Fibroblast of lung (primary cell): Measurements from ENCODE around the gene DPPA5. TPM values are rescaled to one million over a fixed set of nuclear protein-coding genes. Genes with fewer than 3 reads are reported as not detected.
"Not testable (repeated sequence)": the region's sequence is repeated elsewhere in the genome, so short reads cannot be mapped to it uniquely, and the experiment has no call there.

Experiments
- DNase-seq, 2 donors: peaks; one replicate each; pipeline versions ENCODE4 v3.0.0 to v3.0.0-alpha.2; 2010; ENCODE audit warnings: low read depth in 2 of 2
- H2AFZ ChIP-seq: 2 replicates; pipeline ENCODE4 v1.5.1; 2012; ENCODE audit warnings: low read length, control low read depth, inconsistent platforms
- H3K27ac ChIP-seq: 2 replicates; pipeline ENCODE4 v1.5.1; 2011; ENCODE audit warnings: low read length, control low read depth; ENCODE audit not compliant: insufficient read depth
- H3K27me3 ChIP-seq: 2 replicates; pipeline ENCODE4 v1.5.1; 2011; ENCODE audit warnings: mild to moderate bottlenecking, low read length; ENCODE audit not compliant: control insufficient read depth, insufficient read depth
- H3K36me3 ChIP-seq: 2 replicates; pipeline ENCODE4 v1.5.1; 2011; ENCODE audit warnings: low read length; ENCODE audit not compliant: control insufficient read depth, insufficient read depth
- H3K4me1 ChIP-seq: 2 replicates; pipeline ENCODE4 v1.5.1; 2011; ENCODE audit warnings: low read length; ENCODE audit not compliant: control insufficient read depth, insufficient read depth; ENCODE audit errors: extremely low read depth
- H3K4me2 ChIP-seq: 2 replicates; pipeline ENCODE4 v1.5.1; 2011; ENCODE audit warnings: low read length, control low read depth; ENCODE audit not compliant: insufficient read depth; ENCODE audit errors: extremely low read depth
- H3K4me3 ChIP-seq, 4 experiments: fragments of 200-600 bp in 1 of 4; sonication (generic) in 1 of 4; replicated peaks in 1 of 4; 2 replicates each; pipeline ENCODE4 v1.5.1; 2011 to 2016; ENCODE audit warnings: low read length in 4 of 4, low read depth in 3 of 4, mild to moderate bottlenecking in 3 of 4, control low read depth in 2 of 4, inconsistent platforms in 1 of 4, mixed read lengths in 1 of 4; ENCODE audit not compliant: insufficient read depth in 1 of 4; ENCODE audit errors: control extremely low read depth in 1 of 4
- H3K79me2 ChIP-seq: 2 replicates; pipeline ENCODE4 v1.5.1; 2012; ENCODE audit warnings: mild to moderate bottlenecking, low read length, inconsistent platforms; ENCODE audit not compliant: control insufficient read depth, insufficient read depth
- H3K9ac ChIP-seq: 2 replicates; pipeline ENCODE4 v1.5.1; 2011; ENCODE audit warnings: mild to moderate bottlenecking, low read length, control low read depth; ENCODE audit not compliant: insufficient read depth
- H3K9me3 ChIP-seq: 2 replicates; pipeline ENCODE4 v1.5.1; 2012; ENCODE audit warnings: low read depth, low read length; ENCODE audit not compliant: control insufficient read depth, insufficient read depth
- H4K20me1 ChIP-seq: 2 replicates; pipeline ENCODE4 v1.5.1; 2011; ENCODE audit warnings: low read length; ENCODE audit not compliant: control insufficient read depth, insufficient read depth; ENCODE audit errors: extremely low read depth
- EZH2 ChIP-seq: IDR thresholded peaks from 2 replicates; pipeline ENCODE4 v1.5.1; 2012; ENCODE audit warnings: low read length, control low read depth, mild to moderate bottlenecking; ENCODE audit errors: missing control alignments
- polyA plus RNA-seq, 2 donors: library from polyadenylated mRNA; depleted of rRNA in 1 of 2; stranded (reverse) in 1 of 2; unstranded in 1 of 2; fragments of >200 nt; gene quantifications; 2 replicates each; pipeline ENCODE4 v1.2.1, GENCODE V29; 2011 to 2012; ENCODE audit warnings: missing spikeins in 1 of 2
- total RNA-seq: library from RNA; depleted of rRNA; stranded (reverse); fragments of >200 nt; gene quantifications from 2 replicates; pipeline ENCODE4 v1.2.1, GENCODE V29; 2014
- TF ChIP-seq, protein P1 (sequence below), 2 donors: IDR thresholded peaks in 1 of 2; conservative IDR thresholded peaks in 1 of 2; 1 replicate in 1 of 2; 2 replicates in 1 of 2; pipeline ENCODE4 v1.5.1; 2011 to 2012; ENCODE audit warnings: low read length in 2 of 2, control low read depth in 1 of 2, inconsistent platforms in 1 of 2, low read depth in 1 of 2, mild to moderate bottlenecking in 1 of 2

Gene DPPA5
- total and polyA plus RNA-seq, 2 donors (not counting 1 experiment from before 2014, with no cell fraction given) = not detected

DNA sequence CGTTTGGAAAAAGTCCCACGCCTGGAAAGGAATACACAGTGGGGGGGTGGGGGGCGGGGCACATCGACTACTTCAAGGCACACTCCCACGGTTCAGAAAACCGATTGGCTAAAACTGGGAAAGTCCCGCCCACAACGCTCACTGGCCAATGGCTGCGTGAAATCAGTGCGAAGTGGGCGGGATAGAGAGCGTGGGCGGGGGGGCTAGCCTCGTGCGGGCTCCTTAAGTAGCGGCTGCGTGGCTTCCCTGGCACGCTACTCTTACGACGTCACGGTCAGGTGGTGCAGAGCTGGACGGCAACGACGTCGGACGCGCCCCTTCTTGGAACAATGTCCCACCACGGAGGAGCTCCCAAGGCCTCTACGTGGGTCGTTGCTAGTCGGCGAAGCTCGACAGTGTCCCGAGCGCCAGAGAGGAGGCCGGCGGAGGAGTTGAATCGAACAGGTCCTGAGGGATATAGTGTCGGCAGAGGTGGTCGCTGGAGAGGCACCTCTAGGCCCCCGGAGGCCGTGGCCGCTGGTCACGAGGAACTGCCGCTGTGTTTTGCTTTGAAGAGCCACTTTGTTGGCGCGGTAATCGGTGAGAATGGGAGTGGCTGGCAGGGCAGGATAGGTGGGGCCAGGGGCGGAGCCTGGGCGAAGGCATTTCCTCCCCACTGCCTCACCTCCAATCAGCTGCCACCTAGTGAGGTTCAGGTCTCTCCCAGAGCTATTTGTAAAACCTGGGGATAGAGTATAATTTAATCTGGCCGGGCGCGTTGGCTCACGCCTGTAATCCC is 40.7 kb upstream of the DPPA5 start, which contains the start of gene DDX43:
TSS of gene DDX43 (plus strand) at position 252 of the 778 bp plus-strand sequence. CDS start at position 330, 78 bp downstream.
- H3K27me3 ChIP-seq = no peaks in the 10 kb centered on the region
- TF ChIP-seq EZH2 = no peak
- TF ChIP-seq, protein P1, sequence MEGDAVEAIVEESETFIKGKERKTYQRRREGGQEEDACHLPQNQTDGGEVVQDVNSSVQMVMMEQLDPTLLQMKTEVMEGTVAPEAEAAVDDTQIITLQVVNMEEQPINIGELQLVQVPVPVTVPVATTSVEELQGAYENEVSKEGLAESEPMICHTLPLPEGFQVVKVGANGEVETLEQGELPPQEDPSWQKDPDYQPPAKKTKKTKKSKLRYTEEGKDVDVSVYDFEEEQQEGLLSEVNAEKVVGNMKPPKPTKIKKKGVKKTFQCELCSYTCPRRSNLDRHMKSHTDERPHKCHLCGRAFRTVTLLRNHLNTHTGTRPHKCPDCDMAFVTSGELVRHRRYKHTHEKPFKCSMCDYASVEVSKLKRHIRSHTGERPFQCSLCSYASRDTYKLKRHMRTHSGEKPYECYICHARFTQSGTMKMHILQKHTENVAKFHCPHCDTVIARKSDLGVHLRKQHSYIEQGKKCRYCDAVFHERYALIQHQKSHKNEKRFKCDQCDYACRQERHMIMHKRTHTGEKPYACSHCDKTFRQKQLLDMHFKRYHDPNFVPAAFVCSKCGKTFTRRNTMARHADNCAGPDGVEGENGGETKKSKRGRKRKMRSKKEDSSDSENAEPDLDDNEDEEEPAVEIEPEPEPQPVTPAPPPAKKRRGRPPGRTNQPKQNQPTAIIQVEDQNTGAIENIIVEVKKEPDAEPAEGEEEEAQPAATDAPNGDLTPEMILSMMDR (conservative IDR thresholded peaks at IDR 0.05 in 1 of 2, IDR thresholded peaks at IDR 0.05 in 1 of 2; ENCODE audit: low read depth in 1 of 2, low read length in 2 of 2) = no peak
- H4K20me1 ChIP-seq = no peaks in the 10 kb centered on the region
- H2AFZ ChIP-seq = peak within 1 kb of the TSS; percentile 18
- no peaks in the 10 kb centered on the region for H3K9me3 ChIP-seq
- H3K9ac ChIP-seq = peak within 1 kb of the TSS; percentile 57
- DNase-seq = peak; percentile 67 to 69
- H3K4me2 ChIP-seq = no peak within 1 kb of the TSS
- H3K79me2 ChIP-seq = no peaks in the 10 kb centered on the region
- peak within 1 kb of the TSS in 2 of 4 experiments; percentile 32 to 40 for H3K4me3 ChIP-seq
- no peaks in the 10 kb centered on the region for H3K36me3 ChIP-seq
- H3K27ac ChIP-seq = no peak within 1 kb of the TSS
- no peaks in the 10 kb centered on the region for H3K4me1 ChIP-seq

DNA sequence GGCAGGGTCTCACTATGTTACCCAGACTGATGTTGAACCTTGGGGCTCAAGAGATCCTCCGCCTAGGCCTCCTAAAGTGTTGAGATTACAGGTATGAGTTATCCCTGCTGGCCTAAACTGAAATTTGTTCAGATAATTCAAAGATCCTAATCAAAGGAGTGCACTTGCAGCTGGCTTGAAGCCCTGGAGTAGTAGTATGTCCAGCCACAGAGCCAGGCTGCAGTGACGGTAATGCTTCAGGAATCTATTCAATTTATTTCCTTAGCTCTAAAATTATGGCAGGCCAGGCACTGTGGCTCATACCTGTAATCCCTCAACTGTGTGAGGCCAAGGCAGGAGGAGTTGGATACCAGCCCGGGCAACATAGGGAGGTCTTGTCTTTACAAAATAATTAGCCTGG is 39.2 kb upstream of the DPPA5 start:
- no peak overlapping the region for H2AFZ ChIP-seq
- H3K79me2 ChIP-seq = no peaks in the 10 kb centered on the region
- H3K4me3 ChIP-seq = no peak overlapping the region
- no peaks in the 10 kb centered on the region for H3K36me3 ChIP-seq
- H3K4me2 ChIP-seq = no peak overlapping the region
- H3K4me1 ChIP-seq = no peaks in the 10 kb centered on the region
- no peak overlapping the region for H3K27ac ChIP-seq
- H3K27me3 ChIP-seq = no peaks in the 10 kb centered on the region
- DNase-seq = peak in 1 of 2 donors; percentile 32
- no peaks in the 10 kb centered on the region for H4K20me1 ChIP-seq
- TF ChIP-seq, protein P1 (conservative IDR thresholded peaks at IDR 0.05 in 1 of 2, IDR thresholded peaks at IDR 0.05 in 1 of 2; ENCODE audit: low read depth in 1 of 2, low read length in 2 of 2) = no peak
- TF ChIP-seq EZH2 = no peak
- H3K9ac ChIP-seq = no peak overlapping the region
- no peaks in the 10 kb centered on the region for H3K9me3 ChIP-seq

DNA sequence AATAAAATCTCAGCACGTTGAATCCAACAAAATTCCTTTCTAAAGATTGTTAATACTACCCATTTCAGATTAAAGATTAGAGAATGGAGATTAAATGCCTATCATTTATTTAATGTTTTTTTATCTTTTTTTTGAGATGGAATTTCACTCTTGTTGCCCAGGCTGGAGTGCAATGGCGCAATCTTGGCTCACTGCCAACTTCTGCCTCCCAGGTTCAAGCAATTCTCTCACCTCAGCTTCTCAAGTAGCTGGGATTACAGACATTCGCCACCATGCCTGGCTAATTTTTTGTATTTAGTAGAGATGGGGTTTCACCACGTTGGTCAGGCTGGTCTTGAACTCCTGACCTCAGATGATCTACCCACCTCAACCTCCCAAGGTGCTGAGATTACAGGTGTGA is 38.1 kb upstream of the DPPA5 start:
- DNase-seq, H3K27ac ChIP-seq, H3K36me3 ChIP-seq, H3K4me1 ChIP-seq, H3K9ac ChIP-seq, H3K9me3 ChIP-seq, H4K20me1 ChIP-seq, H3K27me3 ChIP-seq, H3K4me3 ChIP-seq, H2AFZ ChIP-seq, H3K4me2 ChIP-seq, H3K79me2 ChIP-seq: not testable (repeated sequence)
